ENCODE results near the gene MEA1. TPM values are rescaled to one million over a fixed set of nuclear protein-coding genes. Genes with fewer than 3 reads are reported as not detected.
"Not testable (repeated sequence)": the region's sequence is repeated elsewhere in the genome, so short reads cannot be mapped to it uniquely, and the experiment has no call there.

MEA1 gene
- total and polyA plus RNA-seq, 9 donors, result 48.2 to 95.1 (median 63.2) TPM

DNA sequence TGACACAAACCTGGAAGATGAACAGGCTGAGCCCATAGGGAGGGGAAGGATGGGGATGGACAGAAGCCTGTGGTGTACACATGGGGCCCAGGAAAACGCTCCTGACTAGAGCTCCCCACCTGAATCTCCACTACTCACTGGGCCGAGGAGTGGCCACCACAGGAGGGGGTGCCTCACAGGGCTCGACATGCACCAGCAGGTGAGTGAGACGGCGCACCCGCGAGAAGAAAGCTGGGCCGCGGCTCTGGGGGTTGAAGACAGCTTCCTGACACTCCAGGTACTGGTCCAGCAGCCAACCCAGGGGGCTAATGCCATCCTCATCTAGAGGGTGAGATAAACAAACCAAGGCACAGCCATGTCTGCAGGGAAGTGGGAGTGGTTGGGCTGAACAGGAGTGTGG is 29.6 kb upstream of the MEA1 start:
- TF ChIP-seq CTCF (IDR thresholded peaks at IDR 0.05) (no peak), EP300 (IDR thresholded peaks at IDR 0.05) (no peak), POLR2A (IDR thresholded peaks at IDR 0.05) (no peak)
- Histone ChIP-seq H3K27ac (no peak overlapping the region), H3K4me1 (ENCODE audit: insufficient read depth) (no peaks in the 10 kb centered on the region), H3K9me3 (no peaks in the 10 kb centered on the region), H3K36me3 (no peaks in the 10 kb centered on the region), H3K4me3 (no peak overlapping the region), H3K27me3 (no peaks in the 10 kb centered on the region)
- no peak for DNase-seq
- intact Hi-C loops (cut with DNase I), result no loop called here
- WGBS, 3 donors, result 86 to 90% (median 88%) methylated on average over 9 of the region's 9 CpGs

GRCh38 chr6:43041475-43041874 is 27.7 kb upstream of the MEA1 start:
- H3K27me3 ChIP-seq; H3K27ac ChIP-seq; intact Hi-C loops (cut with DNase I); H3K36me3 ChIP-seq; DNase-seq; H3K9me3 ChIP-seq; H3K4me1 ChIP-seq (ENCODE audit: insufficient read depth); H3K4me3 ChIP-seq: not testable (repeated sequence)
- 87 to 93% (median 90%) methylated on average over 8 of the region's 8 CpGs for WGBS, 3 donors

- 90 to 95% (median 93%) methylated on average over 18 of the region's 18 CpGs for WGBS, 3 donors
- H3K4me3 ChIP-seq, result no peak overlapping the region
- H3K36me3 ChIP-seq, result no peaks in the 10 kb centered on the region
- no peaks in the 10 kb centered on the region for H3K4me1 ChIP-seq (ENCODE audit: insufficient read depth)
- H3K27ac ChIP-seq, result no peak overlapping the region
- H3K27me3 ChIP-seq, result no peaks in the 10 kb centered on the region
- intact Hi-C loops (cut with DNase I), result no loop called here
- no peak for TF ChIP-seq CTCF (IDR thresholded peaks at IDR 0.05)
- TF ChIP-seq POLR2A (IDR thresholded peaks at IDR 0.05), result no peak
- TF ChIP-seq EP300 (IDR thresholded peaks at IDR 0.05), result no peak
- no peaks in the 10 kb centered on the region for H3K9me3 ChIP-seq
- DNase-seq, result no peak
Measured at GRCh38 chr6:43040542-43041257, 27.0 kb upstream of the MEA1 start.

- no peak overlapping the region for H3K4me3 ChIP-seq
- H3K4me1 ChIP-seq (ENCODE audit: insufficient read depth), result no peaks in the 10 kb centered on the region
- TF ChIP-seq CTCF (IDR thresholded peaks at IDR 0.05) (no peak), POLR2A (IDR thresholded peaks at IDR 0.05) (no peak), EP300 (IDR thresholded peaks at IDR 0.05) (no peak)
- intact Hi-C loops (cut with DNase I), result no loop called here
- DNase-seq, result no peak
- no peak overlapping the region for H3K27ac ChIP-seq
- no peaks in the 10 kb centered on the region for H3K36me3 ChIP-seq
- 74 to 80% (median 78%) methylated on average over 9 of the region's 9 CpGs for WGBS, 3 donors
- no peaks in the 10 kb centered on the region for H3K9me3 ChIP-seq
- H3K27me3 ChIP-seq, result no peaks in the 10 kb centered on the region
Measured at GRCh38 chr6:43038727-43039126, 25.0 kb upstream of the MEA1 start.

- H3K36me3 ChIP-seq, result no peaks in the 10 kb centered on the region
- H3K27me3 ChIP-seq, result no peaks in the 10 kb centered on the region
- no peak for DNase-seq
- no peaks in the 10 kb centered on the region for H3K4me1 ChIP-seq (ENCODE audit: insufficient read depth)
- no peak for TF ChIP-seq POLR2A (IDR thresholded peaks at IDR 0.05)
- no peak for TF ChIP-seq CTCF (IDR thresholded peaks at IDR 0.05)
- TF ChIP-seq EP300 (IDR thresholded peaks at IDR 0.05), result no peak
- no peak overlapping the region for H3K27ac ChIP-seq
- no peak overlapping the region for H3K4me3 ChIP-seq
- no peaks in the 10 kb centered on the region for H3K9me3 ChIP-seq
- intact Hi-C loops (cut with DNase I), result no loop called here
- 65 to 73% (median 72%) methylated on average over 9 of the region's 9 CpGs for WGBS, 3 donors
Measured at GRCh38 chr6:43037706-43038105, 24.0 kb upstream of the MEA1 start.
